ENCODE data around the gene TFDP1. TPM values are rescaled to one million over a fixed set of nuclear protein-coding genes. Genes with fewer than 3 reads are reported as not detected.

The TFDP1 gene, protein sequence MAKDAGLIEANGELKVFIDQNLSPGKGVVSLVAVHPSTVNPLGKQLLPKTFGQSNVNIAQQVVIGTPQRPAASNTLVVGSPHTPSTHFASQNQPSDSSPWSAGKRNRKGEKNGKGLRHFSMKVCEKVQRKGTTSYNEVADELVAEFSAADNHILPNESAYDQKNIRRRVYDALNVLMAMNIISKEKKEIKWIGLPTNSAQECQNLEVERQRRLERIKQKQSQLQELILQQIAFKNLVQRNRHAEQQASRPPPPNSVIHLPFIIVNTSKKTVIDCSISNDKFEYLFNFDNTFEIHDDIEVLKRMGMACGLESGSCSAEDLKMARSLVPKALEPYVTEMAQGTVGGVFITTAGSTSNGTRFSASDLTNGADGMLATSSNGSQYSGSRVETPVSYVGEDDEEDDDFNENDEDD
- polyA plus RNA-seq (2012; ENCODE audit: insufficient read length, low read depth), result 53.0 TPM

DNA sequence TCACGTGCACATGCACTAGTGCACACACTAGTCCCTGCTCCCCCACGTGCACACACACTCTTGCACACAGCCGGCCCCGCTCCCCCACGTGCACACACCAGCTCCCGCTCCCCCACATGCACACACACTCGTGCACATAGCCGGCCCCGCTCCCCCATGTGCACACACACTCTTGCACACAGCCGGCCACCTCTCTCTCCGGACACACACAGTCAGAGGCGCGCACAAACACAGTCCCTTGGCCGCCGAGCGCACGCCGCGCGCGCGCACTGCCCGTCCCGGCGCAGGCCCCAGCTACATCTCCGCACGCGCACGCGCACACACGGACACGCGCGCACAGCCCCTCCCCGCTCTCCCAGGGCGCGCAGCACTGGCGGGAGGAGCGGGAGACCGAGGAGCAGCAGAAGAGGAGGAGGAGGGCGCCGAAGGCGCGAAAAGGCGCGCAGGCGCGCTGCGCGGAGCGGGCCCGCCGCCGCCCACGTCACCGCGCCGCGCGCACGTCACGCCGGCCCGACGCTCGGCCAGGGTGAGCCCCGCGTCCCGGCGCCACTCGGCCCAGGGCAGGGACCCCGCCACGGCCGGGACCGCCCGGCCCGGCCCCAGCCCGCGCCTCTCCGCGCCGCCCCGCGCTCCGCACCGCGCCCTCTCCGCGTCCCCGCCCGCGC, at the start of gene TFDP1:
TSS of gene TFDP1 (plus strand) at position 549 of the 665 bp plus-strand sequence. CDS start 1,085 bp downstream, outside the sequence.
- TF ChIP-seq TAF1 (IDR thresholded peaks at IDR 0.05; ENCODE audit: borderline replicate concordance, insufficient read depth, low read length) (no peak), FOXP2 (optimal IDR thresholded peaks at IDR 0.05; ENCODE audit: borderline replicate concordance, extremely low read depth, extremely low read length, insufficient read depth) (peak; percentile 86), SIN3A (IDR thresholded peaks at IDR 0.05; ENCODE audit: borderline replicate concordance, insufficient read depth, low read length) (no peak), POLR2AphosphoS5 (IDR thresholded peaks at IDR 0.05; ENCODE audit: low read depth, low read length) (peak; percentile 59; the same call in 1 of the 2 replicates)
- TF ChIP-seq, protein P1, sequence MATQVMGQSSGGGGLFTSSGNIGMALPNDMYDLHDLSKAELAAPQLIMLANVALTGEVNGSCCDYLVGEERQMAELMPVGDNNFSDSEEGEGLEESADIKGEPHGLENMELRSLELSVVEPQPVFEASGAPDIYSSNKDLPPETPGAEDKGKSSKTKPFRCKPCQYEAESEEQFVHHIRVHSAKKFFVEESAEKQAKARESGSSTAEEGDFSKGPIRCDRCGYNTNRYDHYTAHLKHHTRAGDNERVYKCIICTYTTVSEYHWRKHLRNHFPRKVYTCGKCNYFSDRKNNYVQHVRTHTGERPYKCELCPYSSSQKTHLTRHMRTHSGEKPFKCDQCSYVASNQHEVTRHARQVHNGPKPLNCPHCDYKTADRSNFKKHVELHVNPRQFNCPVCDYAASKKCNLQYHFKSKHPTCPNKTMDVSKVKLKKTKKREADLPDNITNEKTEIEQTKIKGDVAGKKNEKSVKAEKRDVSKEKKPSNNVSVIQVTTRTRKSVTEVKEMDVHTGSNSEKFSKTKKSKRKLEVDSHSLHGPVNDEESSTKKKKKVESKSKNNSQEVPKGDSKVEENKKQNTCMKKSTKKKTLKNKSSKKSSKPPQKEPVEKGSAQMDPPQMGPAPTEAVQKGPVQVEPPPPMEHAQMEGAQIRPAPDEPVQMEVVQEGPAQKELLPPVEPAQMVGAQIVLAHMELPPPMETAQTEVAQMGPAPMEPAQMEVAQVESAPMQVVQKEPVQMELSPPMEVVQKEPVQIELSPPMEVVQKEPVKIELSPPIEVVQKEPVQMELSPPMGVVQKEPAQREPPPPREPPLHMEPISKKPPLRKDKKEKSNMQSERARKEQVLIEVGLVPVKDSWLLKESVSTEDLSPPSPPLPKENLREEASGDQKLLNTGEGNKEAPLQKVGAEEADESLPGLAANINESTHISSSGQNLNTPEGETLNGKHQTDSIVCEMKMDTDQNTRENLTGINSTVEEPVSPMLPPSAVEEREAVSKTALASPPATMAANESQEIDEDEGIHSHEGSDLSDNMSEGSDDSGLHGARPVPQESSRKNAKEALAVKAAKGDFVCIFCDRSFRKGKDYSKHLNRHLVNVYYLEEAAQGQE (IDR thresholded peaks at IDR 0.05; ENCODE audit: insufficient read depth in 1 of 2, low read depth in 2 of 2, low read length in 2 of 2), result no peak

DNA sequence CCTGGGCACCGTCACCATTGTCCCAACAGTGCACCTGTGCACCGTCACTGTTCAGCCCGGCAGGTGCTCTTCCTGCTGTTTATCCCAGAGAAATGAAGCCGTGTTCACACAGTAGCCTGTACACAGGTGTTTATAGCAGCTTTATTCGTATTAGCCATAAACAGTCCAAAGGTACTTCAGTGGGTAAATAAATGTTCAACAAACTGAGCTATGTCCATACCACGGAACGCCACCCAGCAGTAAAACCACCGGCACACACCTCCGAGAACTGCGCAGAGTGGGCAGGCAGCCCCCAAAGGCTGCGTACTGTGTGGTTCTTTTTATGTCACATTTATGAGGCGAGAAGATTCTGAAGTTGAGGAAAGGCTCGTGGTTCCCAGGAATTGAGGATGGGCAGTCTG, 49.2 kb upstream of the TFDP1 start:
- TF ChIP-seq POLR2AphosphoS5 (IDR thresholded peaks at IDR 0.05; ENCODE audit: low read depth, low read length) (no peak), FOXP2 (optimal IDR thresholded peaks at IDR 0.05; ENCODE audit: borderline replicate concordance, extremely low read depth, extremely low read length, insufficient read depth) (no peak), SIN3A (IDR thresholded peaks at IDR 0.05; ENCODE audit: borderline replicate concordance, insufficient read depth, low read length) (no peak), TAF1 (IDR thresholded peaks at IDR 0.05; ENCODE audit: borderline replicate concordance, insufficient read depth, low read length) (no peak)
- TF ChIP-seq, protein P1 (IDR thresholded peaks at IDR 0.05; ENCODE audit: insufficient read depth in 1 of 2, low read depth in 2 of 2, low read length in 2 of 2), result no peak

DNA sequence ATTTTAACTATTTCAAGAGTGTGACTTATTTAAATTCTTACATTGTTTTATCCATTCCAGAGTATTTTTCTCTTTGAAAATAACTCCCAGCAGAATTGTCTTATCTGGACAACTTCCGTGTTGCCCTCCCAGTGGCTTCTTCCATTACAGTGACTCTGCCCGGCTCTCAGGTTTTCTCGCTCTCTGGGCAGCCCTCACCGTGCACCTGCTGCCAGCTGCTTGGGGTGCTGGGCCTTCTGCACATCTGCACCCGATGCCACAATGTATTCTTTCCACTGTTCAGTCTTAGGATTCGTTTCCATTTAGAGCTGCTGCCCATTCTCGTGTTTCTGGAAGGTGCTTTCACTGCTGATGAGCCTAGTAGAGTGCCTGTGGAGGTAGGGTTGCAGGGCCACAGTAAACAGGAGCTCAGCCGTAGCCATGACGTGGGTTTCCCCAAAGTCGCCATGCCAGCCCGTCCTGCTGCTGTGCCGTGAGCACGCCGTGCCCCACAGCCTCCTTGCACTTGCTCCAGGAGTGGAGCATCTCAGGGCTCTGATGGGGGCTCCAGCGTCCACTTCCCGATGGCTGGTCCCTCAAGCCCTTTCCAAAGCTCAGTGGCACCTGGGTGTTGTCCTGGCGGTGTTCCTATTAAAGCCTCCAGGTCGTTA, 48.0 kb upstream of the TFDP1 start:
- TF ChIP-seq POLR2AphosphoS5 (IDR thresholded peaks at IDR 0.05; ENCODE audit: low read depth, low read length) (no peak), TAF1 (IDR thresholded peaks at IDR 0.05; ENCODE audit: borderline replicate concordance, insufficient read depth, low read length) (no peak), FOXP2 (optimal IDR thresholded peaks at IDR 0.05; ENCODE audit: borderline replicate concordance, extremely low read depth, extremely low read length, insufficient read depth) (no peak), SIN3A (IDR thresholded peaks at IDR 0.05; ENCODE audit: borderline replicate concordance, insufficient read depth, low read length) (no peak)
- TF ChIP-seq, protein P1 (IDR thresholded peaks at IDR 0.05; ENCODE audit: insufficient read depth in 1 of 2, low read depth in 2 of 2, low read length in 2 of 2), result no peak

DNA sequence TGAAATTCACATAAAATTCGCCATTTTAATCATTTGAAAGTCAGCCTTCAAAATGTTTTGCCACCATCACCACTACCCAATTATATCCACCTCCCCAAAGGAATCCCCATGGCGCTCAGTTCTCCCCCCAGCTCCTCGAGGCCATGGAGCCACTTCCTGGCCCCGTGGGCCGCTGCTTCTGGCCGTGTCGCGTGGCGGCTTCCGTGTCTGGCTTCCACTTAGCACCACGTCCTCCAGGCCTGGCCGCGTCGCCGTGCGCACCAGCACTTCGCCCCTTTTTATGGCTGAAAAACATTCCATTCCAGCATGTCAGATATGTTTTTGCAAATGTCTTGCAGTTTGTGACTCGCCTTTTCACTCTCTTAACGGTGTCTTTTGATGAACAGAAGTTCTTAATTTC, 47.3 kb upstream of the TFDP1 start:
- TF ChIP-seq TAF1 (IDR thresholded peaks at IDR 0.05; ENCODE audit: borderline replicate concordance, insufficient read depth, low read length), result no peak
- no peak for TF ChIP-seq FOXP2 (optimal IDR thresholded peaks at IDR 0.05; ENCODE audit: borderline replicate concordance, extremely low read depth, extremely low read length, insufficient read depth)

Data from PFSK-1 (cell line).